ENCODE results near the gene CYBA. TPM values are rescaled to one million over a fixed set of nuclear protein-coding genes. Genes with fewer than 3 reads are reported as not detected.
A peak's percentile ranks its signal among the peaks of the same experiment; 100 is the strongest.

The CYBA gene
- total RNA-seq, 3 donors from 2014 or later (not counting 1 experiment from before 2014, with no cell fraction given): 1,001 to 1,351 (median 1,051) TPM

- H3K9me3 ChIP-seq (ENCODE audit: control insufficient read depth, insufficient read depth, low read length): no peaks in the 10 kb centered on the region
- peaks cover 29 to 53% of the 10 kb centered on the region in 2 donors for H3K4me1 Mint-ChIP-seq
- peaks cover 32% of the 10 kb centered on the region for H3K4me1 ChIP-seq (ENCODE audit: control insufficient read depth, insufficient read depth, low read length)
- H3K36me3 Mint-ChIP-seq: no peaks in the 10 kb centered on the region
- H3K27ac ChIP-seq (ENCODE audit: low read length): no peak overlapping the region
- intact Hi-C loops (cut with micrococcal nuclease): no loop called here
- no peak for DNase-seq
- TF ChIP-seq CTCF (IDR thresholded peaks at IDR 0.05): no peak
- peak overlapping the region; percentile 66 to 96 for H3K27ac Mint-ChIP-seq
- no peaks in the 10 kb centered on the region for H3K27me3 ChIP-seq (ENCODE audit: control insufficient read depth, insufficient read depth, low read length)
- H3K27me3 Mint-ChIP-seq (ENCODE audit: low read depth in 2 of 2): no peaks in the 10 kb centered on the region
- no peaks in the 10 kb centered on the region for H3K9me3 Mint-ChIP-seq
- 95% methylated on average over 12 of the region's 13 CpGs for WGBS (ENCODE audit: insufficient coverage)
- H3K36me3 ChIP-seq (ENCODE audit: control insufficient read depth, insufficient read depth, low read length): peaks cover 20% of the 10 kb centered on the region
- no peak overlapping the region for H3K4me3 Mint-ChIP-seq
- H3K4me3 ChIP-seq (ENCODE audit: low read length): no peak overlapping the region
- ATAC-seq: no peak
Measured at GRCh38 chr16:88616320-88616719, 34.5 kb downstream of the CYBA start.

- H3K4me3 Mint-ChIP-seq: no peak overlapping the region
- no peaks in the 10 kb centered on the region for H3K9me3 Mint-ChIP-seq
- peaks cover 18% of the 10 kb centered on the region for H3K4me1 ChIP-seq (ENCODE audit: control insufficient read depth, insufficient read depth, low read length)
- intact Hi-C loops (cut with micrococcal nuclease): no loop called here
- H3K27me3 Mint-ChIP-seq (ENCODE audit: low read depth in 2 of 2): no peaks in the 10 kb centered on the region
- H3K27ac Mint-ChIP-seq: peak overlapping the region in 1 of 2 donors; percentile 46
- H3K9me3 ChIP-seq (ENCODE audit: control insufficient read depth, insufficient read depth, low read length): no peaks in the 10 kb centered on the region
- ATAC-seq (no peak), DNase-seq (no peak)
- H3K27me3 ChIP-seq (ENCODE audit: control insufficient read depth, insufficient read depth, low read length): no peaks in the 10 kb centered on the region
- H3K4me3 ChIP-seq (ENCODE audit: low read length): no peak overlapping the region
- H3K36me3 Mint-ChIP-seq: no peaks in the 10 kb centered on the region
- no peak for TF ChIP-seq CTCF (IDR thresholded peaks at IDR 0.05)
- 94% methylated on average over 19 of the region's 19 CpGs for WGBS (ENCODE audit: insufficient coverage)
- H3K27ac ChIP-seq (ENCODE audit: low read length): no peak overlapping the region
- H3K4me1 Mint-ChIP-seq: peaks cover 21 to 43% of the 10 kb centered on the region in 2 donors
- H3K36me3 ChIP-seq (ENCODE audit: control insufficient read depth, insufficient read depth, low read length): peaks cover 33% of the 10 kb centered on the region
Measured at GRCh38 chr16:88614818-88615580, 35.9 kb downstream of the CYBA start.

GRCh38 chr16:88613911-88614817 lies 36.7 kb downstream of the CYBA start:
- H3K27me3 Mint-ChIP-seq (ENCODE audit: low read depth in 2 of 2): no peaks in the 10 kb centered on the region
- H3K36me3 ChIP-seq (ENCODE audit: control insufficient read depth, insufficient read depth, low read length): peaks cover 40% of the 10 kb centered on the region
- H3K4me1 Mint-ChIP-seq: peaks cover 12 to 35% of the 10 kb centered on the region in 2 donors
- no peak for TF ChIP-seq CTCF (IDR thresholded peaks at IDR 0.05)
- H3K27me3 ChIP-seq (ENCODE audit: control insufficient read depth, insufficient read depth, low read length): no peaks in the 10 kb centered on the region
- peak overlapping the region; percentile 33 to 46 for H3K27ac Mint-ChIP-seq
- no peaks in the 10 kb centered on the region for H3K9me3 ChIP-seq (ENCODE audit: control insufficient read depth, insufficient read depth, low read length)
- H3K4me3 ChIP-seq (ENCODE audit: low read length): no peak overlapping the region
- no peaks in the 10 kb centered on the region for H3K36me3 Mint-ChIP-seq
- H3K4me3 Mint-ChIP-seq: no peak overlapping the region
- WGBS (ENCODE audit: insufficient coverage): 94% methylated on average over 19 of the region's 19 CpGs
- ATAC-seq: no peak
- DNase-seq: no peak
- intact Hi-C loops (cut with micrococcal nuclease): no loop called here
- H3K9me3 Mint-ChIP-seq: no peaks in the 10 kb centered on the region
- peaks cover 10% of the 10 kb centered on the region for H3K4me1 ChIP-seq (ENCODE audit: control insufficient read depth, insufficient read depth, low read length)
- no peak overlapping the region for H3K27ac ChIP-seq (ENCODE audit: low read length)
